Stimulated activated CD4-positive, alpha-beta T cell treated with anti-CD3 and anti-CD28 coated beads, Interleukin-4, amount 100 ng/mL, for 1 hour (primary cell): Measurements from ENCODE around the gene TBX4.

Experiments
- DNase-seq: peaks from one replicate; pipeline ENCODE4 v3.0.0-alpha.2; 2020

Gene TBX4

DNA sequence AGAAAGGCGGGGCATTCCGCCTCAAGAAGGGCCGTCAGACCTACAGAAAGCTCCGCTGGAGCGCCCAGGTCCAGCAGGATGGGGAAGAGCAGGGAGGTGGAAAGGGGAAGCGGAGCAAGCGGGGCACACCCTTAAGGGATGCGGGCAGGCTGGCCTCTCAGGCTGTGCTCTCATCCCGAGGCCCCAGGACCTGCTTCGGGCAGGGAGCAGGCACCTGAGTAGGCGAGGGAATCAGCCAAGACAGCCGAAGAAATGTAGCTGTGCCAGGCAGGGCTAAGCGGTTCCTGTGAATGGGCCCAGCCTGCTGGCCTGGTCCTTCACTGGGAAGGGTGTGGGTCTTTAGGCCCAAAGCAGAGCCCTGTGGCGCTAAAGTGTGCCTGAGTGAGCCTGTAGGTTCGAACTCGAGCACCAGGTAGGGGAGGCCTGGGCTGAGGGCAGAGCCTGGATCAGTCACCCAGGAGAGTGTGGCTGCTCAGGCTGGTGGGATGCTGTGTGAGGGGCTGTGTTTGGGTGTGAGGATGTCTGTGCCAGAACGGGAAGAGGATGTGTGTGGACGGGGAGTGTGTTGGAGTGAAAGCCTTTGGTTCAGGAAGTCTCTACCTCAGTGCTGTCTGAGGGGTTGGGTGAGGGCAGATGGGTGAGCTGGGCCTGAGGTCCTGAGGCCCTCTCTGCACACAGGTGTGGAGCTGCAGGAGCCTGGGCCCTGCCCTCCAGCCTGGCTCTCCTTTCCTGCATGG, 3.3 kb downstream of the TBX4 start:
- DNase-seq = no peak

DNA sequence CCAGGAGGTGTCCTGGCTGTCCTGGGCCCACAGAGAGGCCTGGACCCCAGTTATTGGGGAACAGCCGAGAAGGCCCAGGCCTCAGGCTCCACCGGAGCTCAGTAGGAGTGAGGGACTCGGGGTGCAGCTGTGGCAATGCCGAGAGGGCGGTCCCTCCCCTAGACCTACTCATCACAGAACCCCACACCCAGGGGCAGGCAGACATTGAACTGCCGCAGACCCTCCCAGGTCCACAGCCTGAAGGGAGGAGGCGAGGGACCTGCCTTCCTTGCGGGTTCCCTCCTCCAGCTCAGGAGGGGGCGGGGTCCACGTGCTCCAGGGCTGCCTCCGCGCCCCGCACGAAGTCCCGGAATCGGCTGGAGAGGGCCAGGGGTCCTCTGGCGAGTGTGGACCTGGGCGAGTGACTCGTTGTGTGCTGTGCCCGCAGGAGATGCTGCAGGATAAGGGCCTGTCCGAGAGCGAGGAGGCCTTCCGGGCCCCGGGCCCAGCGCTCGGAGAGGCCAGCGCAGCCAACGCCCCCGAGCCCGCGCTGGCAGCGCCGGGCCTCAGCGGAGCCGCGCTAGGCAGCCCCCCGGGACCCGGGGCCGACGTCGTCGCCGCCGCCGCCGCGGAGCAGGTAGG, 3.9 kb downstream of the TBX4 start:
- no peak for DNase-seq

DNA sequence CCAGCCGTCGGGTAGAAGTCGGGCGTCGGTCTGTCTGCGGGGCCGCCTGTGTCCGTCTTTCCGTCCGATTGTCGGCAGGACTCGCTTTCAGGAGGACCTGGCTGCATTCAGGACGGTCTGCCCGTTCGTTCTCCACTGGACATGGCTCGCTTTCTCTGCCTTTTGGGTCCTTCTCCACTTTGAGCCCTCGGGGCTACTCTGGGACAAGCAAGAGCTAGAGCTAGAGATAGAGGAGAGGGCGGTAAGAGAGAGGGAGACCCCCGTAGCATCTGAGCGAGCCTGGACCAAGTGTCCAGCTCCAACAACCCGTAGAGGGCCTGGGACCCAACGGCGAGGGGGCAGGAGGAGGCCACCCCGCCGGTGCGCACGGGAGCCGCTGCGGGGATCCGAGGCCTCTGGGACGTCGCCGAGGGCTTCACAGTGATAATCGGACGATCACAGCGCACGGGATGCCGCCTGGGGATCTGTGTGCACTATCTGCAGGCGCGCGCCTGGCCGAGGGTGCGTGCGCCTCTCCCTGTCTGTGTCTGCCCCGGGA, 4.5 kb downstream of the TBX4 start:
- no peak for DNase-seq

DNA sequence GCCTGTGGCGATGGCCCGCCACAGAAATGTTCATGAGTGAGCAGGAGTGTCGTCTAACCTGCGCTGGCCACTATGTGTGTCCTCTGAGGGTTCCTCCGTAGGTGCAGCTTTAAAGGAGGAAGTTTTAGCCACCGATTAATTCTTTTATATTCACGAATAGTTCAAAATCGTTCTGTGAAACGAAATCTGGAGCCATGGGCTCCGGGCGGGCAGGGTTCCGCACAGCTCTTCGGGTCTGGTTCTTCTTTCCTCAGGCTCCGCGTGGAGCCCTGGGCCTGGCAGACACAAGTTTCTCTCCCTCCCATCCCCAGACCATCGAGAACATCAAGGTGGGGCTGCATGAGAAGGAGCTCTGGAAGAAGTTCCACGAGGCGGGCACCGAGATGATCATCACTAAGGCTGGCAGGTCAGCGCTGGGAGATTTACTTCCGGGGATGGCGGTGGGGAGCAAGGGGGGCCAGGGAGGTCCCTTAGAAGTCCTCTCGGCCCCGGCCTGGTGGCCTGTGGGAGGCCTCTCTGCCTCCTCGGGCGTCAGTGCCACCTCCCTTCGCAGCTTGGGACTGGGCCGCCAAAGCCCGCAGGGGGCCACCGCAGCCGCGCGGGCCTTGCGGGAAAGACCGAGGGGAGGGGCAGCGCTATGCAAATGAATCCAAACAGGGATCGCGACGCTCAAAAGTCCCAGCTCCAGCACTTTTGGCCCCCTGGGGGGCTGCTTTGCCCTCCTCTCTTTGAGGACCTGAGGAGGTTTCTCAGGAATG, 5.2 kb downstream of the TBX4 start:
- no peak for DNase-seq

DNA sequence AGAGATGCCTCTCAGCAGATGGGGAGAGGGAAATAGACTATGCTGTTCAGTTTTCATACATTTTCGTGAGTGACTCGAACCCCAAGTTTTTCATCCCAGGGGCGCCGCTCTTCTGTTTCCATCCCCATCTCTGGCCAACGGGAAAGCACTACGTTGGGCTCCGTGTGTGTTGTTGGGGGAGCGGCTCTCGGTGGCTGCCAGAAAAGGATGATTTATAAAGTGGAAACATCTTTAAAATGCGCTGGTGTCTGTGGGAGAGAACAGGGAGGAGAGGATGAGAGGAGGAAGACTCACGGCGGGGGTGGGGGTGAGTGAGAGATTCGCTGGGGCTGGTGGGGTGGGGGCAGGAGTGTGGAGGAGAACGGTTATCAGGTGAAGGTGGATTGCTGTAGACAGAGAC, 5.8 kb downstream of the TBX4 start:
- DNase-seq = no peak

DNA sequence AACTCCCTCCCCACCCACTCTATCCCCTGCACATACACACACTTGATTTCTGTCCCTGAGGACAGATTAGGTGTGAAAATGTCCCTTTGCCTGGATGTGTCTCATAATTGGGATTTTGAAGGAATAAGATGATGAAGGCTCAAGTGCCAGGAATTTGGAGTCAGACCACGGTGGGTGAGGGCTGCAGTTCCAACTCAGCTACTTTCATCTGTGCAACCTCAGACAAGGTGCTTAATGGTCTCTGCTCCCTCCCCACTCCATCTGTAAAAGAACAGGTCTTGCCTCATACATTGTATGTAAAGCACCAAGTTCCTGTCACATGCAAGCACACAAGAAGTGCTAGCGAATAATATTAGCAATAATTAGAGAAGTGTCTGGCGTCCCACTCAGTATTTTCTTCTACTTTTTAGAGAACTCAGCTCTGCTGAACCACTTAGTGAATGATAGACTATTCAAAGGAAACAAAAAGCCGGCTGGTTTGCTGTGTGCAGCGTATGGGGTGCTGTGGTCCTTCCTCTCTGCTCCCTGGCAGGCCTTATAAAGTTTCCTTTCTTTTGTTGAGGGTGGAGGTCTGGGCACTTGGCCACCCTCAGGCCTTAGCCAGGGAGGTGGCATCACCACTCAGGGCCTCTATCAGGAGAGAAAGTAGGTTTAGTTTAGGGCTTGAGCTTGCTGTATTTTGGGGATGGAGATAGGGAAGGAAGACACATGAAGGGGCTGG, 6.4 kb downstream of the TBX4 start:
- DNase-seq = no peak

DNA sequence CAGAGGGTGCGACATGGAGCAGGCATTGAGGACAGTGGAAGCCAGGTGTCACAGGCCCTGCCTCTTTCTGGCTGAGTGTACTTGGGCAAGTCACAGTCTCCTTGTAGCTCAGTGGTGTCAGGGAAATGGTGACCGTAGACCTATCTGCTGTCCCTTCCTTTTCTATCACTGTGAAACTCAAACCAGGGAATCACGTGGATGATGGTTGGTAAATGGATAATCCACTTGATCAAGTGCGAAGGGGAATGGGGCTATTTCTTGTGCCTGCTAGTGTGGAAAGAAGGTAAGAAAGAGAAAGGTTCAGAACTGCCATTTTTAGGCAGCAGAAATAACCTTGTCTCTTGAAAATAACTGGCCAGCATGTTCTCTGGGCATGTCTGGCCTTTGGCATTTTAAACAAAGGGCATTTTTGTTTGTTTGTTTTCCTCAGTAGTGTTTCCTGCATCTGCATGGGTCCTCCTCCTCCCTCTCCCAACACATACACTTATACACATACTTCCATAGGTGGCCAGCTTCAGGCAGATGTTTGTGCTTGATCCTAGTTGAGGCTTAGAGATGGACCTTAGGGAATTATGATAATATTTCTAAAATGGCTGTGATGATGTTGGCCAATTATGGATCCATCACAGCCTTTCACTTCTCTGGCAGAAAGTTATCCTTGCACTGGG, 7.1 kb downstream of the TBX4 start:
- DNase-seq = no peak

DNA sequence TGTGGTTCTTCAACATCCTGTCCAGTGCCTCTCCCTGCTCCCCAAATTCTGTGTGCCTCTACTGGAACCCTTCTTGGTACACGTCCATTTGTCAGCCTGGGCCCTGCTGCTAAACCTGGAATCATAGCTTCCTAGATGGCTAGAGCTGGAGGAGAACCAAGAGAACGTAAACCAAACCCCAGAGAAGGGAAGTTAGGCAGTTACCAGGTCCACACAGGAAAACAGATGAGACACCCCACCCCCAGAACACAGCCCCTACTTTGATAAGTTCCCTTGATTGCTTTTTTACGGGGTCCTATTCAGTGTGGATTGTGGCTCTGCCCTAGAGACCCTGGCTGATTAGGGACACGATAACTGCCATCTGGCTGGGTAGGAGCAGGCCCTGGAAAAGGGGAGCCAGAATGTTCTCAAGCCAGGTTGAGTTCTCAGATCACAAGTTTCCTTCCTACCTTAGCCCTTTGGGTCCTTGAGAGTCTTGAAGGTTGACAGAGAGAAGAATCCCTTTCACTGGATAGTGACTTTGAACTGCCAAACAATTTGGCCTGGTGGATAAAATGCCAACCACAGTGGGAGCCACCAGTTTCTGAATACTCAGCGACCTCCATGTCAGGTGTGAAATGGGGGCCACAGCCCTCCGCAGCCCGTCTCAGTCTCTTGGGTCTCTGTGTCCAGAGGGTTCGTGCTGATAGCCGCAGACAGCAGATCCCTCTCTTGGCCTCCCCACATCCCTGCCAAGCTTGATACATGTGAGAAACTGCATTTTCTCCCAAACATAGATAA, 7.9 kb downstream of the TBX4 start:
- DNase-seq = no peak

DNA sequence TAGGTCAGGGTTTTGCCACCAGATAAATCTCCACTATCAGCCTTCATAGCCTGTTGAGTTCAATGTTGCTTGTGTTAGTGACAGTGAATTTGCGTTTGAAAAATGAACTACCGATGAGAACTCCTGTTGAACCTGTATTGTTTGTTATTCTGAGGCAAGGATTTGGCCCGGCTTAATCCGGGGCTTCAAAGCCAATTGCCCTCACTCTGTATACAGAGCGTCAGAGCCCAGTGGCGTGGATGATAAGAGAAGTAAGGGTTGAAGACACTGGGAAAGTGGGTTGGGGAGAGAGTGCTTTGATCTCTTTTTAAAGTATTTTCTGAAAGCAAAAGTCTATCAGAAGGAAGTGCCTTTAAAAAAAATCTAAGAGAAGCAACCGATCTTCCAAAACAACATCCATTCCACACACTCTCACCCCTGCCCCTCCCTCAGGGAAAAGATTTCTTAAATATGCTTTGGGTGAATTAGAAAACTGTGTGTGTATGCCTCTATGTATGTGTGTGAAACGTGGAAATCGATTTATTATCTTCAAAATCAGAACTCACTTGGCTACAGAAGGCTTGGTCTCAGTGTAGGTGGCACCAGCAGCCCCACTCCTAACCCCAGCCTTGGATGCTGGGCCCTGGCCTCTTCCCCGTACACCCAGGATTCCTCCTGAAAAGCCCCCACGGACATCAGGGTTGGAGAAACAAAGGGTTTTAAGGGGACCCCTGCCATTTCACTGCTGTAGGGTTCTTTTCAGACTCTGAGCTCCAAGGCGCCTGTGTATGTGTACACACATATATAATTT, 8.8 kb downstream of the TBX4 start:
- no peak for DNase-seq

DNA sequence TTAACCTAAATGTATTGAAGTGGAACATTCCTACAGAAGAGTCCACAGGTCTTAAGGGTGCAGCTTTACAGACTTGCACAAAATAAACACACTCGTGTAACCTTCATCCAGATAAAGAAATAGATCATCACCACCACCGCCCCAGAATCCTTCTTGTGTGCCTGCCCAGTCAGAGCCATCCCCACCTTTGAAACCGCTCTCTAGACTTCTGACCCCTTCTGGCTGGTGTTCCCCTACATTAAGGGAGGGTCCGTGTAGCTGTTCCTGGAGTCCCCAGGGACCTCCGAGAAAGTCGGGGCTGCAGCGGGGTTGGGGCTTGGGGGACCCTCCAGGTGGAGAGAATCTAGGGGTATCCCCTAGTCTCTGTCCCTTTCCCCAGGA, 9.4 kb downstream of the TBX4 start:
- DNase-seq = no peak

DNA sequence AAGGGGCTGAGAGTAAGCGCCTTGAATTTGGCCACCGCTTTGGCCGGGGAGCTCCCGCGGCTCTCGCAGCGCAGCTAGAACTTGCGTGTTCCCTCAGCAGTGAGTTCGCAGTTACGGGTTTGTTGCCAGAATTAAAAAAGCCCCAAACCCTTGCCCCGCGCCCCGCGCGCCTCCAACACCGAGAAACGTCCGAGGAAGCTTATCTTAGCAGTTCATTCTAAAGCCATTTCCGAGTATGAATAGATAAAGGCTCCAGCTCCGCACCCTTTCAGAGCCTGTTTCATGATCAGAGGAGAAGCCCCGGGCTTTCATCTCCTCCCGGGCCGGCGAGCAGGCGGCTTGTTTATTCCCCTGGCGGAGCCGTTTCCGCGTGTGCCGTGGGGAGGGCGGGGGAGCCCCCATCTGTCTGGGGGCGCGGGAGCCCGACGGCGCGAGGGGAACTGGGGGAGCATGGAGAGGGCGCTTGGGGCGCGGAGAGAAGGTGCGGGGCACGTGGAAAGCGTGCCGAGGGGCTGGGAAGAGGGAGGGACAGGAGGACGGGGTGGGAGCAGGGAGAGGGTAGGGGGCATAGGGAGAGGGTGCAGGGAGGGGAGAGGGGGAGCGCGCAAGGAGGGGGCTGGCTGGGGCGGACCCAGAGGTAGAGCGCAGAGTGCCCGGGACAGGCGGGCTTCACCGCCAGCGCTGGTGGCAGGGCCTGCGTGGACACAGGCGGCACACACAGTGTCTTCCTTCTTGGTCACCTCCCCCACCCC, 9.9 kb downstream of the TBX4 start:
- no peak for DNase-seq

DNA sequence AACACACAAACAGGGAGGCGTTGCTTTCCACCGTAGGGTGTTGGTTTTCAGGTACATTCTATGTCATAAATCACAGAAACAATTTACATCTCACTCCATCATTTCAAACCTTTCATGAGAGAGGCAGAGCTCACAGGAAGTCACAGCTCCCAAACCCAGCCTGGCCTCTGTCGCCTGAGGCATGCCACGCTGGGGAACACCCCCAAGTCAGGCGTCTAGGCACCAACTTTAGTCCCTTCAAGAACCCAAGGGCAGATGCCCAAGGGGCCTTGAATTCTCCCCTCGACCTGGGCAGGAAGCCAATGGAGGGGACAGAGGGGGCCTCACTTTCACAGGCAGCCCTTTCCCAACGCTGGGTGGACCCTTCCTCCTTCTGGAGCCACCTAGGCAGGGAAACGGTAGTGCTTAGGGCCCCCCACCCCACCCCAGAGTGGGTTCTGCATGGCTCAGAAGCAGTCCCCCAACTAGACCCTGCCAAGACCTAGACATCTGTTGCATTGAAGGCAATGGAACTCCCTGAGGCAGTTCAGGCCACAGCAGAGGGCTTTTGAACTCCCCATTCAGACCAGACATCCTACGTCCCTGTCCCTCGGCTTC, 10.6 kb downstream of the TBX4 start:
- no peak for DNase-seq

DNA sequence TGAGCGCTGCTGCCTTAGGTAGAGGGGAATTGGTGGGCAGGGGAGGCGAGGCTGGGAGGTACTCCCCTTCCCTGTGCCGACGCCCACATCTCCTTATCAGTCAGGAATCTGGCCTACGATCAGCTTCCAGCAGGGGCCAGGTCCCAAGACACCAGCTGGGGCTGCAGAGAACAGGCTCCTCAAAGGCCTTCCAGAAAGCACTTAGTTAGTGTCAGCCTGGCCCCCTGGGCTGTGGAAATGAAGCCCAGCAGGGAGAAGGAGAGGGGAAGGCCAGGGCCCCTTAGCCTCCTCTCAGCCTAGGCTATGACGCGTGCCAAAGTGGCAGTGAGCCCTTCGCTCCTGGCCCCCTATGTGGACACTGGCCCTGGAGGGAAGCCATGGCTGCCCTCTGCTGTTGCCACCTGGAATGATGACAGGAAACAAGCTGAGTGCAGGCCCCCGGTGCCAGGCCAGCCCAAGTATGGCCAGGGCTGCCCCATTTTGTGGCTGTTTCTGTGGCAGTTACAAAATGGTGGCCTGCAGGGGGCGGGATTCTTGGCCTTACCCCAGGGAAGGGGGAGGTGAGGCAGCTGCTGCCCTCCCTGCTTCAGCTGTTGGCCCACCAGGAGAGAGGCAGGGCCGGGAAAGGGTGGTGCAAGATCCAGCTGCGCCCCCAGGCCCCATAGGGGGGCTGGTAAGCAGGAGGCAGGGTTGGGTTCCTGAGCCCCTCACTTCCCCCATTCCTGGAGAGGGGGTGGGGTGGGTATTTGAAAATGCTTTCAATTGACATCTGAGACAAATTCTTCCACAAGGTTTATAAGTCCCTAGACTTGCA, 11.3 kb downstream of the TBX4 start:
- DNase-seq = no peak

DNA sequence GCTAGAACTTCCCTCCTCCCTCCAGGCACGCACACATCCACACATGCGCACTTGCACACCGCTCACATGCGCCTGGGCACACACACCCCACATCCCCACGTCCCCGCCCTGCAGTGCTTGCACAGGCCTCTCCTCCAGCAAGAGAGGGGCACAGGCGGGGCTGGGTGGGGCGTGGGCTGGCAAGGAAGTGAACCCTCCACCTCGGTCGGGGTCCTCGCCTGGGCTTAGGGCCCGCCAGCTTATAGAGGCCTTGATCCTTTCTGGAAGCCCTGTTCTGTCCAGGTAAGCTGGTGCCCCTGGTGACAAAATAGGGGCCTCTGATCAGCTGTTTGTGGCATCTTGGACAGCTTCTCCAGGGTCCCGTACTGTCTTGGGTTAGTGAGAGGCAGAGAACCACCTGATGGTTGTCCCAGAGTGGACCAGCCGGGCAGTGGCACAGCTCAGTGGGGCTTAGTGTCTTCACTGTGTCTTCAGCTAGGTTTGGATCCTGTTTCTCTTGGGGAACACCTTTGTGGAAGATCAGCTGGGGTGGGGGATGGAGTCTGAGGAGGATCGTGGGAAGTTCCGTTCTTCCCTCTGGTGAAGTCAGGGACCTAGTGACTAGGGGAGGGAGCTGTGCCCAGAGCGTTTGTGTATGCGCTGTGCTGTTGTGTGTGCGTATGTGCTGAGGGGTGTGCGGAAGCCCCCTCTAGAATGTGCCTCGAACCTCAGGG, 12.1 kb downstream of the TBX4 start:
- no peak for DNase-seq

DNA sequence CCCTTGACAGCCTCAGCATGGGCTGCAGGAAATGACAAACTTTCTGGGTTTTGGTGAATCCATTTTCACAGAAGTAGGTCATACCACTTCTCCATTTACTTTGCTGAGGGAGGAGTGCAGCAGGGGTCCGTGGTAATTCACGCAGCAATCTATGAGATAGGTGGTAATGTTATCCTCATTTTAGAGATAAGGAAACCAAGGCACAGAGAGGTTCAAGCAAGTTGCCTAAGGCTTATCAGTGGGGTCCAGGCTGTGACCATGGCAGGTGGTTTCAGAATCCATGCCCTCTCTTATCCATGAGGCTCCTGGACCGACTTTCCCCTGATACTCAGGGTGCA, 12.6 kb downstream of the TBX4 start:
- DNase-seq = no peak

DNA sequence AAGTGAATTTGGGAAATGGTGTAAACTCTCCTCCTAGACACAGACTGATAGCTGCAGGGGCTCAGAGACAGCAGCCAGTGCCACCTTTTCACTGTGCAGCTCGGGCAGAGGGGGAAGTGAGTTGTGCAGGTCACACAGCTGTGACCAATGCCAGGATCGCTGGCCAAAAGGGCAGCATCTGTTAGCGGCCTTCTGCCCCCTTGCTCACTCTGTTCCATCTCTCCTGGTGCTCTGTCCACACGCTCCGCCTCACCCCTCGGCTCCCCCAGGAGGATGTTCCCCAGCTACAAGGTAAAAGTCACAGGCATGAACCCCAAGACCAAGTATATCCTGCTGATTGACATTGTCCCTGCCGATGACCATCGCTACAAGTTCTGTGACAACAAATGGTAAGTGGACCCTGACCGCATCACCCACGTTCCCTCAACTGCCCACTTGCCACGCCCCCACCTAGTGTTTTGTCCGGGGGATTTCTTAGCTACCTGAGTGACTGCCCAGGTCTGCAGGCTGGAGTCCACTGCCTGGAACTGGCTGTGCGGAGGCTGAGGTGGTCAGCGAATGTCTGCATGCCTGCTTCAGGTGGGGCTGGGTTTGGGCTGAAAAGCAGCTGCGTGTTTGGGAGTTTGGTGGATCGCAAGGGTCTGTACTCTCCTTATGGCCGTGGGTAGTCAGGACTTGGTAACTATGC, 13.5 kb downstream of the TBX4 start:
- DNase-seq = no peak

DNA sequence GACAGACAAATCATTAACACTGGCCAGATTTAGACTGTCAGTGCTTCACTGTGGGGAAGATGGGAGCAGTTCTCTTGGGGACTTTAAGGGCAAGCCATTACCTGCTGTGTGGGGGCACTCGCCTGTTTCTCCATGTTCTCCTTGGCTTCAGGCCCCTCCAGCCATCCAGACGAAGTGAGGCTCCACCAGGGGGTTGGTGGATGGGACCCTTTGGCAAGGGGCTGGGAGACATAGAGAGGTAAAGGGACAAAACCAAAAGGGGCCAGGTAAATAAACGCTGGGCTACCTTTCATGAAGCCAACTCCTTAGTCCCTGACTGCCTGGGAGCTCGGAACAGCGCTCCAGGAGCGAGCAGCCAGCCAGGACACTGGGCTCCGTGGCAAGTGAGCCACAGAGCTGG, 14.0 kb downstream of the TBX4 start:
- no peak for DNase-seq
